ENCODE data around the gene NOD2.

Gene NOD2

GRCh38 chr16:50742576-50743200, 49.3 kb downstream of the NOD2 start:
- DNase-seq (ENCODE audit: low spot score): no peak

GRCh38 chr16:50743581-50744225, 50.3 kb downstream of the NOD2 start:
- DNase-seq (ENCODE audit: low spot score): no peak

- no peak for DNase-seq (ENCODE audit: low spot score)
Measured at GRCh38 chr16:50744881-50745280, 51.5 kb downstream of the NOD2 start.

GRCh38 chr16:50745940-50746339, 52.5 kb downstream of the NOD2 start:
- DNase-seq (ENCODE audit: low spot score): no peak

- no peak for DNase-seq (ENCODE audit: low spot score)
Measured at GRCh38 chr16:50747207-50747956, 54.0 kb downstream of the NOD2 start.

- no peak for DNase-seq (ENCODE audit: low spot score)
Measured at GRCh38 chr16:50751528-50751927, 58.1 kb downstream of the NOD2 start.

GRCh38 chr16:50752471-50753235, 59.2 kb downstream of the NOD2 start:
- no peak for DNase-seq (ENCODE audit: low spot score)

GRCh38 chr16:50756473-50756872, 63.1 kb downstream of the NOD2 start:
- DNase-seq (ENCODE audit: low spot score): no peak

- DNase-seq (ENCODE audit: low spot score): no peak
Measured at GRCh38 chr16:50761267-50761666, 67.9 kb downstream of the NOD2 start.

GRCh38 chr16:50762241-50762640, 68.8 kb downstream of the NOD2 start:
- DNase-seq (ENCODE audit: low spot score): no peak

- DNase-seq (ENCODE audit: low spot score): no peak
Measured at GRCh38 chr16:50763211-50763610, 69.8 kb downstream of the NOD2 start.

GRCh38 chr16:50765260-50765659, 71.9 kb downstream of the NOD2 start:
- DNase-seq (ENCODE audit: low spot score): no peak

GRCh38 chr16:50765861-50766260, 72.5 kb downstream of the NOD2 start:
- no peak for DNase-seq (ENCODE audit: low spot score)

GRCh38 chr16:50767197-50767596, 73.8 kb downstream of the NOD2 start:
- no peak for DNase-seq (ENCODE audit: low spot score)

GRCh38 chr16:50771366-50771765, 78.0 kb downstream of the NOD2 start:
- DNase-seq (ENCODE audit: low spot score): no peak

- no peak for DNase-seq (ENCODE audit: low spot score)
Measured at GRCh38 chr16:50774405-50774804, 81.0 kb downstream of the NOD2 start.

- no peak for DNase-seq (ENCODE audit: low spot score)
Measured at GRCh38 chr16:50774960-50775359, 81.6 kb downstream of the NOD2 start.

- DNase-seq (ENCODE audit: low spot score): no peak
Measured at GRCh38 chr16:50776037-50776436, 82.6 kb downstream of the NOD2 start.

- no peak for DNase-seq (ENCODE audit: low spot score)
Measured at GRCh38 chr16:50778284-50779163, 85.1 kb downstream of the NOD2 start.

GRCh38 chr16:50781043-50781442, 87.6 kb downstream of the NOD2 start:
- DNase-seq (ENCODE audit: low spot score): no peak

GRCh38 chr16:50781518-50781917, 88.1 kb downstream of the NOD2 start:
- no peak for DNase-seq (ENCODE audit: low spot score)
